ENCODE data around the gene METAP1.

GRCh38 chr4:98946359-98946758 lies 49.2 kb upstream of the METAP1 start:
- no peak for TF ChIP-seq POLR2A (IDR thresholded peaks at IDR 0.05)
- no peak for TF ChIP-seq CTCF (IDR thresholded peaks at IDR 0.05)
- TF ChIP-seq EP300 (IDR thresholded peaks at IDR 0.05) = no peak
